ENCODE measurements around the gene MMRN2.
"Not testable (repeated sequence)": the region's sequence is repeated elsewhere in the genome, so short reads cannot be mapped to it uniquely, and the experiment has no call there.

Gene MMRN2, protein sequence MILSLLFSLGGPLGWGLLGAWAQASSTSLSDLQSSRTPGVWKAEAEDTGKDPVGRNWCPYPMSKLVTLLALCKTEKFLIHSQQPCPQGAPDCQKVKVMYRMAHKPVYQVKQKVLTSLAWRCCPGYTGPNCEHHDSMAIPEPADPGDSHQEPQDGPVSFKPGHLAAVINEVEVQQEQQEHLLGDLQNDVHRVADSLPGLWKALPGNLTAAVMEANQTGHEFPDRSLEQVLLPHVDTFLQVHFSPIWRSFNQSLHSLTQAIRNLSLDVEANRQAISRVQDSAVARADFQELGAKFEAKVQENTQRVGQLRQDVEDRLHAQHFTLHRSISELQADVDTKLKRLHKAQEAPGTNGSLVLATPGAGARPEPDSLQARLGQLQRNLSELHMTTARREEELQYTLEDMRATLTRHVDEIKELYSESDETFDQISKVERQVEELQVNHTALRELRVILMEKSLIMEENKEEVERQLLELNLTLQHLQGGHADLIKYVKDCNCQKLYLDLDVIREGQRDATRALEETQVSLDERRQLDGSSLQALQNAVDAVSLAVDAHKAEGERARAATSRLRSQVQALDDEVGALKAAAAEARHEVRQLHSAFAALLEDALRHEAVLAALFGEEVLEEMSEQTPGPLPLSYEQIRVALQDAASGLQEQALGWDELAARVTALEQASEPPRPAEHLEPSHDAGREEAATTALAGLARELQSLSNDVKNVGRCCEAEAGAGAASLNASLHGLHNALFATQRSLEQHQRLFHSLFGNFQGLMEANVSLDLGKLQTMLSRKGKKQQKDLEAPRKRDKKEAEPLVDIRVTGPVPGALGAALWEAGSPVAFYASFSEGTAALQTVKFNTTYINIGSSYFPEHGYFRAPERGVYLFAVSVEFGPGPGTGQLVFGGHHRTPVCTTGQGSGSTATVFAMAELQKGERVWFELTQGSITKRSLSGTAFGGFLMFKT

DNA sequence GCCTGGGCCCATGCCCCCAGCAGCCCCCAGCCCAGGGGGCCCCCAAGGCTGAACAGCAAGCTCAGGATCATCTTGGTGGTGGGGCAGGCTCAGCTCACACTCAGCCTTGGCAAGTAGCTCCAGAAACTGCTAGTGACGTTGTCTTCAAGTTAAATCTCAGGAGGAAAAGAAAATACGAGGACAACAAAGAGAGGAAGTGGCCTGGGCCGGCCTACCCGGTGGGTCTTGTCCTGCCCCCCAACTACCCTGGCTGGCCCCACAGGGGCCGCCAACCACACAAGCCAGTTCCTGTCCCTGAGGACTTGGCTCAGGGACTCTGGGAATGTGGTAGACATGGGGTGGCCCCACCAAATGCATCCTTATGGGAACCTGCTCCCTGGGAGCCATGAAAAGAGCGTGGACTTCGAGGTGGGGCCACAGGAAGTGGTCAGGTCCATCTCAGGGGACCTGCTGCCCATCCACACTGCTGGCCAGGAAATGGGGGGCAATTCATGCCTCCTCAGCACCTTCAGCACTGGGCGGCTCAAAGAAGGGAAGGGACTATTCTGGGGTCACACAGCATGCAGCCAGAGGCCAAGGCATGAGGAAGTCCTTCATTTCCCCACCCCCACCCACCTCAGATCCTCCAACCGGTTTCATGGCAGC, at the start of gene MMRN2:
TSS of gene MMRN2 (minus strand) at position 145 of the 645 bp plus-strand sequence. CDS start at position 71, 74 bp downstream.
- no peak for DNase-seq (ENCODE audit: low spot score)

DNA sequence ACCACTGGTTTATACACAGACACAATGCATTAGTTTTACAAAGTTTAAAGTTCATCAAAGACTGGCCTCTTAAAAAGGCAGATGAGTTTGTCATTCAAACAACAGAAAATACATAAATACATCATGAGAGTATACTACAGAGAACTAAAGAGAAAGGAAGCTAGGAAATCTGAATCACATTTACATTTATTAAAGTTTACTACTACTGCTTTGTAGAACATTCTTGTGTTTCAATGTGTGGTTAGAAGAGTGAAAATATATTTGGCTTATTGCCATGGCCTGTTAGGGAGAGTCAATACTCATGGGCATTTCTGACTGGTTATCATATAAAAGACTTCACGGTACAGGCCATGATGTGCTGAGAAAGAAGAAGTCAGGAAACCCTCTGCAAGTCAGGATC, 49.7 kb upstream of the MMRN2 start:
- not testable (repeated sequence) for DNase-seq (ENCODE audit: low spot score)

DNA sequence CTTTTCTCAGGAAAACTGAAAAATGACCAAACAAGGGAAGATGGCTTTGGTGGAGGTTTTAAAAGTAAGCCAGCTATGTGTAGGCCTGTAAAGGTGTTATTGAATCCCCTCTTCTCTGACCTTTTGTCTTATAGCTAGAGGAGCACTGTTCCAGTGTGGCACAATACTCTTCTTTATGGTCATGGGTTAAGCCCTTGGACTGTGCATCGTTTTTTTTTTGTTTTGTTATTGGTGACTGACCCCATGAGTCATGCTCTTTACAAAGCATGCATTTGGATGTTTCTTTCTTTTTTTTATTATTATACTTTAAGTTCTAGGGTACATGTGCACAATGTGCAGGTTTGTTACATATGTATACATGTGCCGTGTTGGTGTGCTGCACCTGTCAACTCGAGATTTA, 43.1 kb upstream of the MMRN2 start:
- no peak for DNase-seq (ENCODE audit: low spot score)

GRCh38 chr10:86999802-87000403, 42.5 kb upstream of the MMRN2 start:
- DNase-seq (ENCODE audit: low spot score), result not testable (repeated sequence)

DNA sequence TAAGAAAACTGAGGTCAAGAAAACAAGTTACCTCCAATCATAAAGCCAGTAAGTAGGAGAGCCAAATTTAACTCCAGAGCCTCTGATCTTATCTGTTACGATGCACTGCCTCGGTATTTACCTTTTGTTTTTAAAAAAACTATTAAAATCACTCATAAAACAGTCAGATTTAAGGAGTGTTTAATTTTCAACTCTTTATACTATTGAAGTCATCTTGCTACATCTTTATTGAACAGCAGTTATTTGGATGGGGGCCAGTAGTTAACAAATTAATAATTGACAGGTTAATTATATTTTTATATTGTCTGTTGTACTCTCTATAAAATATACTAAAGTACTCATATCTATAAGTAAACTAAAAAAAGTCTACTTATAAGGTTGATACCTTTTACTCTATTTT, 35.5 kb upstream of the MMRN2 start:
- no peak for DNase-seq (ENCODE audit: low spot score)

DNA sequence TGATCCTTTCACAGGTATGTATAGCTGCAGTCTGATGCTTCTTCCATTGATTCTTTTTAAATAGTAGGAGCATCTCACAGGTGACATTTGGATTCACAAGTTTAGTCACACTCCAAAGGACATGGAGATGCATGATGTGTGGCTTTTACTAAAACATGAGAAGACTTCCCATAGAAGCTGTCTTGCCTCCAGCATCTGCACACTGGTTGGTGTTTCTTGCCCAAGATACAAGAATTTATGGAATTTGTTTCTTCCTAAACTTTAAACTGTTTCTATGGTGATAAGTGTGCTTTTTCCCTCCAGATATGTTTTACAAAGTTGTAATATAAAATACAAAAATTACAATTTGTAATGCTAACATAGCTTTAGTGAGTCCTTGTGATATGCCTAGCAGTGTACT, 35.0 kb upstream of the MMRN2 start:
- no peak for DNase-seq (ENCODE audit: low spot score)

GRCh38 chr10:86991362-86991761, 33.9 kb upstream of the MMRN2 start:
- not testable (repeated sequence) for DNase-seq (ENCODE audit: low spot score)

DNA sequence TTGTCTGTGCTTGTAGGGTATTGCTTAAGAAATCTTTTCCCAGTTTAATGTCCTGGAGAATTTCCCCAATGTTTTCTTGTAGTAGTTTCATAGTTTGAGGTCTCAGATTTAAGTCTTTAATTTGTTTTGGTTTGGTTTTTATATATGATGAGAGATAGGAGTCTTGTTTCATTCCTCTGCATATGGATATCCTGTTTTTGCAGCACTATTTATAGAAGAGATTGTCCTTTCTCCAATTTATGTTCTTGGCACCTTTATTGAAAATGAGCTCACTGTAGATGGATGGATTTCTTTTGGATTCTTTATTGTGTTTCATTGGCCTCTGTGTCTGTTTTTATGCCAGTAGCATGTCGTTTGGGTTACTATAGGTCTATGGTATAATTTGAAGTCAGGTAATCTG, 31.1 kb upstream of the MMRN2 start:
- no peak for DNase-seq (ENCODE audit: low spot score)

DNA sequence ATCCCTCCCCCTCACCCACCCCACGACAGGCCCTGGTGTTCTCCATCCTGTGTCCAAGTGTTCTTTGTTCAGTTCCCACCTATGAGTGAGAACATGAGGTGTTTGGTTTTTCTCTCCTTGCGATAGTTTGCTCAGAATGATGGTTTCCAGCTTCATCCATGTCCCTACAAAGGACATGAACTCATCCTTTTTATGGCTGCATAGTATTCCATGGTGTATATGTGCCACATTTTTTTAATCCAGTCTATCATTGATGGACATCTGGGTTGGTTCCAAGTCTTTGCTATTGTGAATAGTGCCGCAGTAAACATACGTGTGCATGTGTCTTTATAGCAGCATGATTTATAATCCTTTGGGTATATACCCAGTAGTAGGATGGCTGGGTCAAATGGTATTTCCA, 27.1 kb upstream of the MMRN2 start:
- not testable (repeated sequence) for DNase-seq (ENCODE audit: low spot score)

GRCh38 chr10:86981716-86982115, 24.3 kb upstream of the MMRN2 start:
- DNase-seq (ENCODE audit: low spot score), result no peak

DNA sequence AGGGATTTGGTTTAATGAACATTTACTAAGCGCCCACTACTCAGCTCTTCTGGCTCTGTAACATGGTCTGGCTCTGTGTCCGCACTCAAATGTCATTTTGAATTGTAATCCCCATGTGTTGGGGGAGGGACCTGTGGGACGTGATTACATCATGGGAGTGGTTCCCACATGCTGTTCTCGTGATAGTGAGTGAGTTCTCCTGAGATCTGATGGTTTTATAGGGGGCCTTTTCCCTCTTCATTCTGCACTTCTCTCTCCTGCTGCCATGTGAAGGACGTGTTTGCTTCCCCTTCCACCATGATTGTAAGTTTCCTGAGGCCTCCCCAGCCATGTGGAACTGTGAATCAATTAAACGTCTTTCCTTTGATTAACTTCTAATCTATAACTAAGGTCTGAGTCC, 23.6 kb upstream of the MMRN2 start:
- DNase-seq (ENCODE audit: low spot score), result not testable (repeated sequence)

- DNase-seq (ENCODE audit: low spot score), result no peak
These were observed 22.6 kb upstream of the MMRN2 start for GRCh38 chr10:86979977-86980448.

- DNase-seq (ENCODE audit: low spot score), result no peak
These were observed 21.9 kb upstream of the MMRN2 start for GRCh38 chr10:86979296-86979818.

- DNase-seq (ENCODE audit: low spot score), result not testable (repeated sequence)
These were observed 21.0 kb upstream of the MMRN2 start for GRCh38 chr10:86978457-86978856.

DNA sequence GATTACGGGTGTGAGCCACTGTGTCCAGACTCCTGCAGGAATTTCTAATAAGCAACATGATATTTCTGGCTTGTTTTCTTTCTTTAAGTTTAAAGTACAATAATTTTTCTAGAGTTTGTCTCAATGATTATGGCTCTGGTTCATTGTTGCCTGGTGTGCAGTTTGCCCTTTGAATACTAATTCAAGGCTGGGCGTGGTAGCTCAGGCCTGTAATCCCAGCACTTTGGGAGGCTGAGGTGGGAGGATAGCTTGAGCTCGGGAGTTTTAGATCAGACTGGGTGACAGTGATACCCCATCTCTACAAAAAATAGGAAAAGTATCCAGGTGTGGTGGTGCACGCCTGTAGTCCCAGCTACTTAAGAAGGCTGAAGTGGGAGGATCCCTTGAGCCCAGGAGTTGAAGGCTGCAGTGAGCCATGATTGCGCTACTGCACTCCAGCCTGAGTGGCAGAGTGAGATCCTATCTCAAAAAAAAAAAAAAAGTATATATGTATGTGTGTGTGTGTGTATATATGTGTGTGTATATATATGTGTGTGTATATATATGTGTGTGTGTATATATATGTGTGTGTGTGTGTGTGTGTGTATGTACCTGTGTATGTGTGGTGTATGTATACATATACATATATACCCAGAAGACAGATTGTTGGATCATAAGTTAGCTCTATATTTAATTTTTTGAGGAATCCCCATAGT, 19.1 kb upstream of the MMRN2 start:
- DNase-seq (ENCODE audit: low spot score), result no peak

DNA sequence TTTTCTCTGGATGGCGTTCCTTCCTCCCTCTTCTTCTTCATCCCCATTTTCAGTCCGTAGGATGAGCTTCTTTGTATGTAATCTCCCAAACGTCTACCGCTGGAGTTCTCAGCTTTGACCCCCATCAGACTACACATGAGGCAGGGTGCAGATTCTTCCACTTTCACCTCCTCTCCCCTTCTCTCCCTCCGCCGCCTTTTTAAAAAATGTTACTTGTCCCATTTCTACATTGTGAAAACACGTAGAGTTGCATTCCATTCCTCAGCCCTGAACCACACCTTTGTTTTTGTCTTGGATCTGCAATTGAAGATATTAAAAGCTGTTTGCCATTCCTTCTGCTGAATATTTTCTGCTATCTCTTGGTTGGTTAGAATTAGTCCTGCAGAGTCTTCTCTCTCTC, 17.1 kb upstream of the MMRN2 start:
- no peak for DNase-seq (ENCODE audit: low spot score)

DNA sequence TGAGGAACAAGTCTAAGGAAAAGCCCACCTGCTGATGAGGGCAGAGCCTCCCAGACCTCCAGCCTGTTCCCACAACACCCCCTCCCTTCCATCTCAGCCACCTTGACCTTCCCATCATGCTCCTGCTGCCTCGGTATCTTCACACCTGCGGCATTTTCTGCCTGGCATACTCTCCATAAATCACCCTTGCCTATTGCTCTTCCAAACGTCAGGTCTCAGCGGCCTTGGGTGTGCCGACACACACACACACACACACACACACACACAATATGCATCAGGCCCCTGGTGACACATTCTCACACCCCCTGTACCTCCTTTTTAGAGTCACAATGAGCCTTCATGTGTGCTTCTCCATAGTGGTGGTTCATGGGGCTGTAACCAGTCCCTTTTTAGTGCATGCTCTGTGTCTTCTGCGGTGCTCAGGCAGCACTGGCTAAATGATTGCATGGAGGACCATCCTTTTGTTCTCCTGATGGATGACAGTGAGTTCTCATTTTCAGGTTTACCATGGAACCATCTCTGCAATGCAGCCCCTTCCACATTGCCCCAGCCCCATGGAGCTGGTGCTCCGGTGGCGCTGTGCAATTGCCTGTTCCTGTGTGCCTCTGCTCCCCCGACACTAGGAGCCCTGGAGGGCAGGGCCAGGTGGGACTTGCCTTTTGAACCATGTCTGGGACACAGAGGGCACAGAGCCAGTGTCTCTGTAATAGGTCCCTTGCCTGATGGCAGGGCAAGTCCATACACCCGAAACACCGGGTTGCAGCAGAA, 15.4 kb upstream of the MMRN2 start:
- no peak for DNase-seq (ENCODE audit: low spot score)

DNA sequence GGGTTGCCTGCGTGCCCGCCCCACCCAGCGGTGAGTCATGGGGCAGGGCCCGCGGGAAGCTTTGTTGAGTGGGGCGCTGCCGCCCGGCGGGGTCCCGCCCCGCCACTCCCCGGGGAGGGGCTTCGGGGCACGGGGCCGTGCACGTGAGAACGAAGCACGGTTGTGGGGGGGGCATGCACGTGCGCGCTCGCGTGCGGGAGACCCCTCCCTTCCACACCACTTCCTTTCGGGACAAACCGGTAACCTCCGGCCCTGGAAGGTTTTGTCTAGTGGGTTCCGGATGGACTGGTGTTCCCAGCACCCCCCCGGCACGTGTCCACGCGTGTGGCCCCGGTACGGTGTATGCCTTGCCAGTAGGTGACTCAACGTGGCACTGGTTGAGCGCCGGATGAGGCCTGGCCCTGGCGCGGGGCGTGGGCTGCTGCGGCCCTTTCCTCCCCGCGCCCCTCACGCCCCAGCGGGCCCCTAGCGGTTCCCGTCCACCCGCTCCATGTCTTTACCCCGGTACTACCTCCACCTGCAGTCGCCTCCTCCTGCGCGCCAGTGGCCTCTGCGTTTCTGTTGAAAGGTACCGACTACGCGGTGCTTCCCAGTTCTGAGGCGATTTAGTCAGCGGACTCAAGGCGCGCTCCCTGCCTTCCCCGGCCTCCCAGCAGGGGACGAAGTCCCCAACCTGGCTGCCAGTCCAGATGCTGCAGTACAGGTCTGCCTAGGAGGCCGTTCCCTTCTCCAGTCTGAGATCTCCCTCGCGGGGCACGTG, 14.0 kb upstream of the MMRN2 start:
- peak; percentile 90 for DNase-seq (ENCODE audit: low spot score)

DNA sequence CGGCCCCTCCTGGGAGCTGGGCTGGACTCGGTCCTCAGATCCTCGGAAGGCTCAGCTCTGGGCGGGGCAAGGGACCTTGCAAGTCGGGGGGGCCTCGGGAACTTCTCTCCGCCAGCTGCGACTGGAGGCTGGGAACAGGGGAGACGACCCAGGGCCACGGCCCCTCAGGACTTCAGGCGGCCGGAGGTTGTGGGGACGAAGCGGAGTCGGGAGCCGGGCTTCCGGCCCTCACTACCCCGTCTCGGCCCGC, 13.5 kb upstream of the MMRN2 start:
- no peak for DNase-seq (ENCODE audit: low spot score)

Data from CD4-positive, alpha-beta T cell treated with Interleukin-2 at 100 ng/mL for 4 hours (primary cell).